ENCODE results near the gene COL25A1.
A peak's percentile ranks its signal among the peaks of the same experiment; 100 is the strongest.

Gene COL25A1

DNA sequence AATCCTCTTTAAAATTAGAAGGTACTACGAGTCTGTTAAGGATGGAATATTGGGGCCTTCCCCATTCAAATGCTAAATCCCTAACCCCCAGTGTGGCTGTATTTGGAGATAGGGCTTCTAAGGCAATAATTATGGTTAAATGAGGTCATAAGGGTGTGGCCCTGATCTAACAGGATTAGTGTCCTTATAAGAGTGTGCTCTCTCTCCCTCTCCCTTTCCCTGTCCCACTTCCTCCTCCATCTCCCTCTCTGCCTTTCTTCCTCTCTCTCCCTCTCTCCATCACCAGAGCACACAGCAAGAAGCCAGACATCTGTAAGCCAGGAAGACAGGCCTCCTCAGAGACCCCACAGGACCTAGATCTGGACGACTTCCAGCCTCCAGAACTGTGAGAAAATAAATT lies 116.9 kb downstream of the COL25A1 start:
- no peaks in the 10 kb centered on the region for H3K27me3 ChIP-seq (ENCODE audit: insufficient read depth, low read depth, severe bottlenecking)
- H3K27ac ChIP-seq = no peak overlapping the region
- no peaks in the 10 kb centered on the region for H3K9me3 ChIP-seq (ENCODE audit: severe bottlenecking)
- H3K4me3 ChIP-seq (ENCODE audit: low read depth, low read length) = no peak overlapping the region
- TF ChIP-seq, protein P1, sequence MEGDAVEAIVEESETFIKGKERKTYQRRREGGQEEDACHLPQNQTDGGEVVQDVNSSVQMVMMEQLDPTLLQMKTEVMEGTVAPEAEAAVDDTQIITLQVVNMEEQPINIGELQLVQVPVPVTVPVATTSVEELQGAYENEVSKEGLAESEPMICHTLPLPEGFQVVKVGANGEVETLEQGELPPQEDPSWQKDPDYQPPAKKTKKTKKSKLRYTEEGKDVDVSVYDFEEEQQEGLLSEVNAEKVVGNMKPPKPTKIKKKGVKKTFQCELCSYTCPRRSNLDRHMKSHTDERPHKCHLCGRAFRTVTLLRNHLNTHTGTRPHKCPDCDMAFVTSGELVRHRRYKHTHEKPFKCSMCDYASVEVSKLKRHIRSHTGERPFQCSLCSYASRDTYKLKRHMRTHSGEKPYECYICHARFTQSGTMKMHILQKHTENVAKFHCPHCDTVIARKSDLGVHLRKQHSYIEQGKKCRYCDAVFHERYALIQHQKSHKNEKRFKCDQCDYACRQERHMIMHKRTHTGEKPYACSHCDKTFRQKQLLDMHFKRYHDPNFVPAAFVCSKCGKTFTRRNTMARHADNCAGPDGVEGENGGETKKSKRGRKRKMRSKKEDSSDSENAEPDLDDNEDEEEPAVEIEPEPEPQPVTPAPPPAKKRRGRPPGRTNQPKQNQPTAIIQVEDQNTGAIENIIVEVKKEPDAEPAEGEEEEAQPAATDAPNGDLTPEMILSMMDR (IDR thresholded peaks at IDR 0.05; ENCODE audit: low read depth, low read length) = no peak
- no peaks in the 10 kb centered on the region for H3K36me3 ChIP-seq
- DNase-seq = no peak

DNA sequence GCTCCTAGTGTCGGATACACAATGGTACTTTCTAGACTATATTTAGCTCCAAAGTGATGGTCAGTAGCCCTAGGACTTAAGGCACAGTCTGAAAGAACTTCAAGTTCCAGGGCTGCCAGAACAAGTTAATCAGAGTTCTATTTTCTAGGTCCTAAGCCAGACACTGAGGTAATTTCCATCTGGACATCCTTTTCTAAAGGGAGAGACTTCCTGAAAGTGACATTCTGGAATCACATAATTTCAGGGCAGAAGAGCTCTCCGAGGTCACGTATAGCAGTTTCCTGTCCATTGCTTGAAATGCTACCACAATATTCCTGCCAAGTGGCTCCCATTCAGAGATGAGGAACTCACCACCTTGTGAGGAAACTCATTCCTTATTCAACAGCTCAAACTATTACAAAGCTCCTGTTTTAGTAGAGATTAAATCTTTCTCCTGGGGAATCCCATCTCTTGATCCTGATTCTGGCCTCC lies 117.9 kb downstream of the COL25A1 start:
- DNase-seq = no peak
- H3K27me3 ChIP-seq (ENCODE audit: insufficient read depth, low read depth, severe bottlenecking) = no peaks in the 10 kb centered on the region
- TF ChIP-seq, protein P1 (IDR thresholded peaks at IDR 0.05; ENCODE audit: low read depth, low read length) = no peak
- H3K27ac ChIP-seq = no peak overlapping the region
- no peaks in the 10 kb centered on the region for H3K9me3 ChIP-seq (ENCODE audit: severe bottlenecking)
- H3K36me3 ChIP-seq = no peaks in the 10 kb centered on the region
- no peak overlapping the region for H3K4me3 ChIP-seq (ENCODE audit: low read depth, low read length)

DNA sequence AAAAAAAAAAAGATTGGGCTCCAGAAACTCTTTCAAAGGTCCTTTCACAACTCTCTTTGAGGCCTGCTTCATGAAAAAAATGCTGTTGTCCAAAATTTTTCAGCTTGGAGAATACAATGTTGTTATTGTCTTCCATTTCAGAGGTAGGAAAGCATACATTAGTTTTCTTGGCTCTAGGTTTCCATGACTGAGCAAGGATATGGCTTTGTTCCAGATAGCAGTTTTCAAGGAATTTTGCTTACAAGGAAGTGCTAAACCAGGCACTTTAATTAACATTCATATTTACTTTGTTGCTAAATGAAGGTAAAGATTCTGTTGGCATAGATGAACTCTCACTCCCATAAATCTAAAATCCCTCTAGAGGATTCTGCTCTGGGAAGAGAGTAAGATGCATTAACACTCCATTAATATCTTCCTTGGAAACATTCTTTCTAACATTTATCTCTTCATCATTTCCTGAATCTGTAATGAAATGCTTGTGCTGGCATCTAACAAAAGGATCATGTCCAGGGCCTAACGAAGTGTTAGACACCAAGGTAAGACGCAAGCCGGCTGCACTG lies 118.4 kb downstream of the COL25A1 start:
- no peak overlapping the region for H3K4me3 ChIP-seq (ENCODE audit: low read depth, low read length)
- TF ChIP-seq, protein P1 (IDR thresholded peaks at IDR 0.05; ENCODE audit: low read depth, low read length) = no peak
- no peaks in the 10 kb centered on the region for H3K9me3 ChIP-seq (ENCODE audit: severe bottlenecking)
- no peaks in the 10 kb centered on the region for H3K36me3 ChIP-seq
- H3K27ac ChIP-seq = no peak overlapping the region
- H3K27me3 ChIP-seq (ENCODE audit: insufficient read depth, low read depth, severe bottlenecking) = no peaks in the 10 kb centered on the region
- no peak for DNase-seq

DNA sequence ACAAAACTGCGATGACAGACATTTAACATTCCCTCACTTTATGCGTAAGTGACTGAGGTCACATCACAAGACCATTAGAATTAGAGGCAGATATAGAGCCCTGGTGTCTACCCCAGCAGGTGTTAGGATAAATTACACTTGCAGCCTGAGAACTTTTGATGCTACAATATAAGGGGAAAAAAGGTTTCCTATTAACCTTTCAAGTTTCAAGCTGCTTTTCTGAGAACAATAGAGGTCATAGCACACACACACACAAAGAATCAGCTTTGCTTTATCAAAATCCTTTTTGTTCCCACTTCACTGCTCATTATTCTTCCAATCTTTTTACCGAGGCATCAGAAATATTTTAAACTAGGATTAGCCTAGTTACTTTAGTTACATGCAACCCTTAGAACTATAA lies 119.8 kb downstream of the COL25A1 start:
- DNase-seq = no peak
- H3K9me3 ChIP-seq (ENCODE audit: severe bottlenecking) = no peaks in the 10 kb centered on the region
- H3K4me3 ChIP-seq (ENCODE audit: low read depth, low read length) = no peak overlapping the region
- no peaks in the 10 kb centered on the region for H3K27me3 ChIP-seq (ENCODE audit: insufficient read depth, low read depth, severe bottlenecking)
- TF ChIP-seq, protein P1 (IDR thresholded peaks at IDR 0.05; ENCODE audit: low read depth, low read length) = no peak
- H3K36me3 ChIP-seq = no peaks in the 10 kb centered on the region
- no peak overlapping the region for H3K27ac ChIP-seq

DNA sequence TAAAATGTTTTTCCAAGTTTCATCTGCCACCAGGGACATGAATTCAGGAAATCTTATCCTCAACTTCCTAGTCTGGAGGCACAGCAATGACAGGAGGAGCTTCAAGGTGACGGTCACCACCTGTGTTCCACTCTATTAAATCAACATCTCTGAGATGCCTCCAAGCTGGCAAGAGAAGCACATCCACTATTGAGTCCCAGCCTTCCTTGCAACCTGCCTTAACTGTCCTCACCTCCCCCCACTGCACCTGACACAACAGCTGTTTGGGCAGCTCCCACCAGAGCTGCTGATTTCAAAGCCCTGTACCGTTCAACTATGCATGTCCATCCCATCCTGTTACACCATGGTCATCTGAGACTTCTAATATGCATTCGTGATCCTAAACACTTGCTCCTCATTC lies 123.4 kb downstream of the COL25A1 start:
- DNase-seq = peak; percentile 43
- TF ChIP-seq, protein P1 (IDR thresholded peaks at IDR 0.05; ENCODE audit: low read depth, low read length) = no peak

More for the DNA sequence above, 123.4 kb downstream of the COL25A1 start:
- Histone ChIP-seq H3K9me3 (ENCODE audit: severe bottlenecking) (no peaks in the 10 kb centered on the region), H3K36me3 (no peaks in the 10 kb centered on the region), H3K27ac (no peak overlapping the region), H3K27me3 (ENCODE audit: insufficient read depth, low read depth, severe bottlenecking) (no peaks in the 10 kb centered on the region), H3K4me3 (ENCODE audit: low read depth, low read length) (no peak overlapping the region)

Data from WERI-Rb-1 (cell line).